Measurements from ENCODE around the gene TBC1D10A.

TBC1D10A gene

GRCh38 chr22:30294830-30295229, 31.9 kb downstream of the TBC1D10A start:
- no peak for DNase-seq
- no peak for TF ChIP-seq GATA1 (IDR thresholded peaks at IDR 0.05; ENCODE audit: low read depth, low read length)
- TF ChIP-seq POLR2A (IDR thresholded peaks at IDR 0.05; ENCODE audit: low read length) = no peak

- no peak for DNase-seq
- TF ChIP-seq POLR2A (IDR thresholded peaks at IDR 0.05; ENCODE audit: low read length) (no peak), GATA1 (IDR thresholded peaks at IDR 0.05; ENCODE audit: low read depth, low read length) (no peak)
Observed at GRCh38 chr22:30294066-30294465, 32.7 kb downstream of the TBC1D10A start.

GRCh38 chr22:30293026-30293425, 33.7 kb downstream of the TBC1D10A start:
- no peak for TF ChIP-seq GATA1 (IDR thresholded peaks at IDR 0.05; ENCODE audit: low read depth, low read length)
- TF ChIP-seq POLR2A (IDR thresholded peaks at IDR 0.05; ENCODE audit: low read length) = no peak
- DNase-seq = no peak

GRCh38 chr22:30292069-30292970, 34.4 kb downstream of the TBC1D10A start:
- TF ChIP-seq POLR2A (IDR thresholded peaks at IDR 0.05; ENCODE audit: low read length) (no peak), GATA1 (IDR thresholded peaks at IDR 0.05; ENCODE audit: low read depth, low read length) (no peak)

GRCh38 chr22:30291058-30291892, 35.5 kb downstream of the TBC1D10A start:
- no peak for TF ChIP-seq POLR2A (IDR thresholded peaks at IDR 0.05; ENCODE audit: low read length)
- no peak for TF ChIP-seq GATA1 (IDR thresholded peaks at IDR 0.05; ENCODE audit: low read depth, low read length)
- peak; percentile 26 to 42 for DNase-seq

More at GRCh38 chr22:30292069-30292970, 34.4 kb downstream of the TBC1D10A start:
- no peak for DNase-seq

GRCh38 chr22:30290342-30291057, 36.2 kb downstream of the TBC1D10A start:
- TF ChIP-seq POLR2A (IDR thresholded peaks at IDR 0.05; ENCODE audit: low read length) (no peak), GATA1 (IDR thresholded peaks at IDR 0.05; ENCODE audit: low read depth, low read length) (no peak)
- DNase-seq = peak; percentile 50 to 58

- TF ChIP-seq GATA1 (IDR thresholded peaks at IDR 0.05; ENCODE audit: low read depth, low read length) = no peak
- DNase-seq = no peak
Observed at GRCh38 chr22:30289980-30290313, 36.8 kb downstream of the TBC1D10A start.

GRCh38 chr22:30289141-30289979, 37.4 kb downstream of the TBC1D10A start, which contains the start of gene CASTOR1:
CASTOR1 (minus strand) TSS chr22:30289505; CDS start chr22:30289497, 8 bp downstream.
- peak; percentile 97 for DNase-seq
- peak; percentile 32 for TF ChIP-seq POLR2A (IDR thresholded peaks at IDR 0.05; ENCODE audit: low read length)
- no peak for TF ChIP-seq GATA1 (IDR thresholded peaks at IDR 0.05; ENCODE audit: low read depth, low read length)

- no peak for TF ChIP-seq GATA1 (IDR thresholded peaks at IDR 0.05; ENCODE audit: low read depth, low read length)
- TF ChIP-seq POLR2A (IDR thresholded peaks at IDR 0.05; ENCODE audit: low read length) = no peak
- peak in 1 of 2 experiments; percentile 53 for DNase-seq
Observed at GRCh38 chr22:30288419-30289140, 38.2 kb downstream of the TBC1D10A start.

GRCh38 chr22:30287648-30288418, 38.9 kb downstream of the TBC1D10A start:
- no peak for TF ChIP-seq GATA1 (IDR thresholded peaks at IDR 0.05; ENCODE audit: low read depth, low read length)
- no peak for TF ChIP-seq POLR2A (IDR thresholded peaks at IDR 0.05; ENCODE audit: low read length)
- DNase-seq = peak; percentile 89 to 91

GRCh38 chr22:30286813-30287647, 39.7 kb downstream of the TBC1D10A start:
- peak; percentile 80 to 90 for DNase-seq

More at GRCh38 chr22:30286813-30287647, 39.7 kb downstream of the TBC1D10A start:
- no peak for TF ChIP-seq GATA1 (IDR thresholded peaks at IDR 0.05; ENCODE audit: low read depth, low read length)
- no peak for TF ChIP-seq POLR2A (IDR thresholded peaks at IDR 0.05; ENCODE audit: low read length)
